GM12878 (cell line): ENCODE results near the gene ENAH. TPM values are rescaled to one million over a fixed set of nuclear protein-coding genes. Genes with fewer than 3 reads are reported as not detected.

Experiments
- BRCA1 ChIP-seq: IDR thresholded peaks from 2 replicates; pipeline ENCODE4 v1.6.1; 2011; ENCODE audit warnings: low read depth, low read length, improper control_type of control experiment
- CBX3 ChIP-seq: fragments of 200-600 bp; sonication (generic); IDR thresholded peaks from 2 replicates; pipeline ENCODE4 v1.6.1; 2016; ENCODE audit warnings: low read depth, borderline replicate concordance
- CEBPB ChIP-seq, 2 experiments: fragments of 150-350 bp in 1 of 2; IDR thresholded peaks; 2 replicates each; pipeline ENCODE4 v1.6.1; 2012 to 2014; ENCODE audit warnings: low read depth in 2 of 2, low read length in 2 of 2, borderline replicate concordance in 1 of 2, inconsistent platforms in 1 of 2
- EGR1 ChIP-seq, 2 experiments: IDR thresholded peaks; 1 replicate in 1 of 2; 2 replicates in 1 of 2; pipeline ENCODE4 v1.6.1; 2011 to 2012; ENCODE audit warnings: low read depth in 2 of 2, low read length in 2 of 2, borderline replicate concordance in 1 of 2, mild to moderate bottlenecking in 1 of 2, moderate library complexity in 1 of 2
- FOXM1 ChIP-seq: IDR thresholded peaks from 2 replicates; pipeline ENCODE4 v1.6.1; 2012; ENCODE audit warnings: low read depth, mild to moderate bottlenecking, inconsistent platforms, low read length, moderate library complexity
- IKZF1 ChIP-seq: fragments of 450-650 bp; conservative IDR thresholded peaks from 2 replicates; pipeline ENCODE4 v1.6.1; 2017; ENCODE audit warnings: antibody characterized with exemption, mild to moderate bottlenecking
- JUND ChIP-seq: IDR thresholded peaks from 2 replicates; pipeline ENCODE4 v1.6.1; 2012; ENCODE audit warnings: low read depth, mild to moderate bottlenecking, low read length, improper control_type of control experiment, moderate library complexity
- MXI1 ChIP-seq: fragments of 150-350 bp; IDR thresholded peaks from 2 replicates; pipeline ENCODE4 v1.6.1; 2011; ENCODE audit warnings: low read depth, mild to moderate bottlenecking, inconsistent platforms, low read length, improper control_type of control experiment
- PAX8 ChIP-seq: fragments of 450-650 bp; IDR thresholded peaks from 2 replicates; pipeline ENCODE4 v1.6.1; 2017; ENCODE audit warnings: mild to moderate bottlenecking, moderate library complexity
- RCOR1 ChIP-seq: conservative IDR thresholded peaks from 2 replicates; pipeline ENCODE4 v1.6.1; 2012; ENCODE audit warnings: low read depth, low read length, improper control_type of control experiment
- SMAD5 ChIP-seq: IDR thresholded peaks from 2 replicates; pipeline ENCODE4 v1.6.1; 2016; ENCODE audit warnings: antibody characterized with exemption, low read depth
- SPI1 ChIP-seq: IDR thresholded peaks from 2 replicates; pipeline ENCODE4 v1.6.1; 2011; ENCODE audit warnings: low read depth, mild to moderate bottlenecking, low read length, moderate library complexity, borderline replicate concordance; ENCODE audit not compliant: insufficient read depth
- SUZ12 ChIP-seq: fragments of 200-600 bp; sonication (generic); IDR thresholded peaks from one replicate; pipeline ENCODE4 v1.6.1; 2018; ENCODE audit warnings: antibody characterized with exemption, mild to moderate bottlenecking; ENCODE audit not compliant: unreplicated experiment
- ZNF24 ChIP-seq: fragments of 450-650 bp; IDR thresholded peaks from 2 replicates; pipeline ENCODE4 v1.6.1; 2017; ENCODE audit warnings: antibody characterized with exemption, mild to moderate bottlenecking
- polyA plus RNA-seq, 11 experiments: library from polyadenylated mRNA; depleted of rRNA in 4 of 11; unstranded in 6 of 11; stranded (reverse) in 5 of 11; fragments of >200 nt; fragmentation: Nextera tagmentation in 4 of 11; fragmentation: Illumina TruSeq in 1 of 11; extraction: Ambion mirVana in 4 of 11; extraction: Trizol in 1 of 11; gene quantifications; 1 replicate in 1 of 11; 2 replicates in 10 of 11; pipeline versions ENCODE4 v1.2.1 to v1.2.3, GENCODE V29; 2011 to 2016; ENCODE audit warnings: inconsistent platforms in 2 of 11, missing spikeins in 2 of 11, low read depth in 1 of 11
- total RNA-seq, 4 experiments: library from RNA; depleted of rRNA in 3 of 4; stranded (reverse); fragments of >200 nt in 3 of 4; fragmentation: Illumina TruSeq in 1 of 4; extraction: Trizol in 1 of 4; gene quantifications; 2 replicates each; pipeline versions ENCODE4 v1.2.1 to v1.2.3, GENCODE V29; 2013 to 2021
- TF ChIP-seq, protein P1 (sequence below): fragments of 450-650 bp; IDR thresholded peaks from 2 replicates; pipeline ENCODE4 v1.6.1; 2017; ENCODE audit warnings: borderline replicate concordance
- TF ChIP-seq, protein P2 (sequence below): fragments of 450-650 bp; formaldehyde crosslinking; IDR thresholded peaks from 2 replicates; pipeline ENCODE4 v1.4.0; 2020; ENCODE audit warnings: mild to moderate bottlenecking, moderate library complexity
- TF ChIP-seq, protein P3 (sequence below): IDR thresholded peaks from 2 replicates; pipeline ENCODE4 v1.6.1; 2012; ENCODE audit warnings: low read length, inconsistent platforms
- TF ChIP-seq, protein P4 (sequence below): fragments of 450-650 bp; IDR thresholded peaks from 2 replicates; pipeline ENCODE4 v1.6.1; 2017; ENCODE audit warnings: low read depth, mild to moderate bottlenecking, moderate library complexity
- TF ChIP-seq, protein P5 (sequence below), 3 experiments: IDR thresholded peaks in 2 of 3; conservative IDR thresholded peaks in 1 of 3; 2 replicates each; pipeline ENCODE4 v1.5.1; 2011; ENCODE audit warnings: low read depth in 3 of 3, low read length in 3 of 3, mild to moderate bottlenecking in 3 of 3, control low read depth in 2 of 3, moderate library complexity in 2 of 3, inconsistent platforms in 1 of 3, mixed read lengths in 1 of 3; ENCODE audit not compliant: control insufficient read depth in 2 of 3, insufficient read depth in 1 of 3; ENCODE audit errors: extremely low read depth in 1 of 3

ENAH gene
- total and polyA plus RNA-seq, 10 of the 15 experiments (the other 5 are each of a cell fraction or from before 2014, with no cell fraction given): under 0.01 to 0.62 (median 0.06) TPM; not detected in 5

DNA sequence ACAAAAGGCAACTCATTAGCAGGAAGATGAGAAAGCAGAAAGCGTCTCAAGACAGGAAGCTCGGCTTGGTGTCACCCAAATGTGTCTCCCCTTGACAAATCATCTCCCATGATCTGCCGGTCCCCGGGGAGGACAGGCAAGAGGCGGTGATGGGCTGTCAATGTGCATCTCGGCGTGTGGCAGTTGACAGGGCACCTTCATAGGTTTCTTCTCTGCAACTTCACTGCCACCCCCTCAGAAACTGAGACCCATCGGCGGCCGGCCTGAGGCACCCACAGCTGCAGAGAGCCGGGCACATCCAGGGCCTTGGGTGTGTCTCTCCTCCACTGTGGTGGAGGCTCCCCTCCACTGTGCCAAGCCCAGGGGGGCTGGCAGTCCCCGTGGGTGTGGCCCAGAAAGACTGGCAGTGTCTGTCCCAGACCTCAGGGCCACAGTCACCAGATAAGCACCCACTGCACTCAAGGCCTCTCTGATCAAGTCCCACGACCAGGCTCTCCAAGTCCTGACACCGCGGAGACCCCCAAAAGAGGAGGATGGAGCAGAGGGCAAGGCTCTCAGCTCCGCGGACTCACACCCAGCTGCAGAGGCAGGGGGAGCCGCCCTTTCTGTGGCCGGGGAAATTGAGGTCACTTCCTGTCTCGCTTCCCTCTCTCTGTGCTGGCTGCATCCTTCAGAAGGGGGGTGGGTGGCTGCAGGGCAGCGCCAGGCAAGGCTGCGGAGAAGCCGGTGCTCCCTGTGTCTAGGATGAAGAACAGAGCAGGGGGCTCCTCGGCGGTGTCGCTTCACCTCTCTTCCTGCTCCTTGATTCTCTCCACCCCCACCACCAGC is 185.5 kb downstream of the ENAH start (continued):
- TF ChIP-seq, protein P1, sequence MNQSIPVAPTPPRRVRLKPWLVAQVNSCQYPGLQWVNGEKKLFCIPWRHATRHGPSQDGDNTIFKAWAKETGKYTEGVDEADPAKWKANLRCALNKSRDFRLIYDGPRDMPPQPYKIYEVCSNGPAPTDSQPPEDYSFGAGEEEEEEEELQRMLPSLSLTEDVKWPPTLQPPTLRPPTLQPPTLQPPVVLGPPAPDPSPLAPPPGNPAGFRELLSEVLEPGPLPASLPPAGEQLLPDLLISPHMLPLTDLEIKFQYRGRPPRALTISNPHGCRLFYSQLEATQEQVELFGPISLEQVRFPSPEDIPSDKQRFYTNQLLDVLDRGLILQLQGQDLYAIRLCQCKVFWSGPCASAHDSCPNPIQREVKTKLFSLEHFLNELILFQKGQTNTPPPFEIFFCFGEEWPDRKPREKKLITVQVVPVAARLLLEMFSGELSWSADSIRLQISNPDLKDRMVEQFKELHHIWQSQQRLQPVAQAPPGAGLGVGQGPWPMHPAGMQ: no peak
- TF ChIP-seq PAX8 (no peak), RCOR1 (no peak), CBX3 (no peak), CEBPB (IDR thresholded peaks at IDR 0.05; ENCODE audit: borderline replicate concordance in 1 of 2, low read depth in 2 of 2, low read length in 2 of 2) (no peak), SPI1 (peak; percentile 80), SMAD5 (peak; percentile 79), IKZF1 (peak; percentile 64; the same call in 1 of the 2 replicates), BRCA1 (no peak), EGR1 (IDR thresholded peaks at IDR 0.05; ENCODE audit: borderline replicate concordance in 1 of 2, low read depth in 2 of 2, low read length in 2 of 2) (peak; percentile 13 to 48), FOXM1 (no peak), MXI1 (peak; percentile 39; the same call in 1 of the 2 replicates), SUZ12 (no peak), ZNF24 (no peak), JUND (no peak)
- TF ChIP-seq, protein P2, sequence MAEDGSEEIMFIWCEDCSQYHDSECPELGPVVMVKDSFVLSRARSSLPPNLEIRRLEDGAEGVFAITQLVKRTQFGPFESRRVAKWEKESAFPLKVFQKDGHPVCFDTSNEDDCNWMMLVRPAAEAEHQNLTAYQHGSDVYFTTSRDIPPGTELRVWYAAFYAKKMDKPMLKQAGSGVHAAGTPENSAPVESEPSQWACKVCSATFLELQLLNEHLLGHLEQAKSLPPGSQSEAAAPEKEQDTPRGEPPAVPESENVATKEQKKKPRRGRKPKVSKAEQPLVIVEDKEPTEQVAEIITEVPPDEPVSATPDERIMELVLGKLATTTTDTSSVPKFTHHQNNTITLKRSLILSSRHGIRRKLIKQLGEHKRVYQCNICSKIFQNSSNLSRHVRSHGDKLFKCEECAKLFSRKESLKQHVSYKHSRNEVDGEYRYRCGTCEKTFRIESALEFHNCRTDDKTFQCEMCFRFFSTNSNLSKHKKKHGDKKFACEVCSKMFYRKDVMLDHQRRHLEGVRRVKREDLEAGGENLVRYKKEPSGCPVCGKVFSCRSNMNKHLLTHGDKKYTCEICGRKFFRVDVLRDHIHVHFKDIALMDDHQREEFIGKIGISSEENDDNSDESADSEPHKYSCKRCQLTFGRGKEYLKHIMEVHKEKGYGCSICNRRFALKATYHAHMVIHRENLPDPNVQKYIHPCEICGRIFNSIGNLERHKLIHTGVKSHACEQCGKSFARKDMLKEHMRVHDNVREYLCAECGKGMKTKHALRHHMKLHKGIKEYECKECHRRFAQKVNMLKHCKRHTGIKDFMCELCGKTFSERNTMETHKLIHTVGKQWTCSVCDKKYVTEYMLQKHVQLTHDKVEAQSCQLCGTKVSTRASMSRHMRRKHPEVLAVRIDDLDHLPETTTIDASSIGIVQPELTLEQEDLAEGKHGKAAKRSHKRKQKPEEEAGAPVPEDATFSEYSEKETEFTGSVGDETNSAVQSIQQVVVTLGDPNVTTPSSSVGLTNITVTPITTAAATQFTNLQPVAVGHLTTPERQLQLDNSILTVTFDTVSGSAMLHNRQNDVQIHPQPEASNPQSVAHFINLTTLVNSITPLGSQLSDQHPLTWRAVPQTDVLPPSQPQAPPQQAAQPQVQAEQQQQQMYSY (CRISPR knock-in tag): no peak
- TF ChIP-seq, protein P3, sequence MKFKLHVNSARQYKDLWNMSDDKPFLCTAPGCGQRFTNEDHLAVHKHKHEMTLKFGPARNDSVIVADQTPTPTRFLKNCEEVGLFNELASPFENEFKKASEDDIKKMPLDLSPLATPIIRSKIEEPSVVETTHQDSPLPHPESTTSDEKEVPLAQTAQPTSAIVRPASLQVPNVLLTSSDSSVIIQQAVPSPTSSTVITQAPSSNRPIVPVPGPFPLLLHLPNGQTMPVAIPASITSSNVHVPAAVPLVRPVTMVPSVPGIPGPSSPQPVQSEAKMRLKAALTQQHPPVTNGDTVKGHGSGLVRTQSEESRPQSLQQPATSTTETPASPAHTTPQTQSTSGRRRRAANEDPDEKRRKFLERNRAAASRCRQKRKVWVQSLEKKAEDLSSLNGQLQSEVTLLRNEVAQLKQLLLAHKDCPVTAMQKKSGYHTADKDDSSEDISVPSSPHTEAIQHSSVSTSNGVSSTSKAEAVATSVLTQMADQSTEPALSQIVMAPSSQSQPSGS: no peak
- TF ChIP-seq, protein P4, sequence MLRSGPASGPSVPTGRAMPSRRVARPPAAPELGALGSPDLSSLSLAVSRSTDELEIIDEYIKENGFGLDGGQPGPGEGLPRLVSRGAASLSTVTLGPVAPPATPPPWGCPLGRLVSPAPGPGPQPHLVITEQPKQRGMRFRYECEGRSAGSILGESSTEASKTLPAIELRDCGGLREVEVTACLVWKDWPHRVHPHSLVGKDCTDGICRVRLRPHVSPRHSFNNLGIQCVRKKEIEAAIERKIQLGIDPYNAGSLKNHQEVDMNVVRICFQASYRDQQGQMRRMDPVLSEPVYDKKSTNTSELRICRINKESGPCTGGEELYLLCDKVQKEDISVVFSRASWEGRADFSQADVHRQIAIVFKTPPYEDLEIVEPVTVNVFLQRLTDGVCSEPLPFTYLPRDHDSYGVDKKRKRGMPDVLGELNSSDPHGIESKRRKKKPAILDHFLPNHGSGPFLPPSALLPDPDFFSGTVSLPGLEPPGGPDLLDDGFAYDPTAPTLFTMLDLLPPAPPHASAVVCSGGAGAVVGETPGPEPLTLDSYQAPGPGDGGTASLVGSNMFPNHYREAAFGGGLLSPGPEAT: no peak
- TF ChIP-seq, protein P5, sequence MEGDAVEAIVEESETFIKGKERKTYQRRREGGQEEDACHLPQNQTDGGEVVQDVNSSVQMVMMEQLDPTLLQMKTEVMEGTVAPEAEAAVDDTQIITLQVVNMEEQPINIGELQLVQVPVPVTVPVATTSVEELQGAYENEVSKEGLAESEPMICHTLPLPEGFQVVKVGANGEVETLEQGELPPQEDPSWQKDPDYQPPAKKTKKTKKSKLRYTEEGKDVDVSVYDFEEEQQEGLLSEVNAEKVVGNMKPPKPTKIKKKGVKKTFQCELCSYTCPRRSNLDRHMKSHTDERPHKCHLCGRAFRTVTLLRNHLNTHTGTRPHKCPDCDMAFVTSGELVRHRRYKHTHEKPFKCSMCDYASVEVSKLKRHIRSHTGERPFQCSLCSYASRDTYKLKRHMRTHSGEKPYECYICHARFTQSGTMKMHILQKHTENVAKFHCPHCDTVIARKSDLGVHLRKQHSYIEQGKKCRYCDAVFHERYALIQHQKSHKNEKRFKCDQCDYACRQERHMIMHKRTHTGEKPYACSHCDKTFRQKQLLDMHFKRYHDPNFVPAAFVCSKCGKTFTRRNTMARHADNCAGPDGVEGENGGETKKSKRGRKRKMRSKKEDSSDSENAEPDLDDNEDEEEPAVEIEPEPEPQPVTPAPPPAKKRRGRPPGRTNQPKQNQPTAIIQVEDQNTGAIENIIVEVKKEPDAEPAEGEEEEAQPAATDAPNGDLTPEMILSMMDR (IDR thresholded peaks at IDR 0.05 in 2 of 3, conservative IDR thresholded peaks at IDR 0.05 in 1 of 3; ENCODE audit: control insufficient read depth in 2 of 3, extremely low read depth in 1 of 3, insufficient read depth in 1 of 3, low read depth in 3 of 3, low read length in 3 of 3): no peak
